ENCODE results near the gene C19orf53.
A peak's percentile ranks its signal among the peaks of the same experiment; 100 is the strongest.

Gene C19orf53

DNA sequence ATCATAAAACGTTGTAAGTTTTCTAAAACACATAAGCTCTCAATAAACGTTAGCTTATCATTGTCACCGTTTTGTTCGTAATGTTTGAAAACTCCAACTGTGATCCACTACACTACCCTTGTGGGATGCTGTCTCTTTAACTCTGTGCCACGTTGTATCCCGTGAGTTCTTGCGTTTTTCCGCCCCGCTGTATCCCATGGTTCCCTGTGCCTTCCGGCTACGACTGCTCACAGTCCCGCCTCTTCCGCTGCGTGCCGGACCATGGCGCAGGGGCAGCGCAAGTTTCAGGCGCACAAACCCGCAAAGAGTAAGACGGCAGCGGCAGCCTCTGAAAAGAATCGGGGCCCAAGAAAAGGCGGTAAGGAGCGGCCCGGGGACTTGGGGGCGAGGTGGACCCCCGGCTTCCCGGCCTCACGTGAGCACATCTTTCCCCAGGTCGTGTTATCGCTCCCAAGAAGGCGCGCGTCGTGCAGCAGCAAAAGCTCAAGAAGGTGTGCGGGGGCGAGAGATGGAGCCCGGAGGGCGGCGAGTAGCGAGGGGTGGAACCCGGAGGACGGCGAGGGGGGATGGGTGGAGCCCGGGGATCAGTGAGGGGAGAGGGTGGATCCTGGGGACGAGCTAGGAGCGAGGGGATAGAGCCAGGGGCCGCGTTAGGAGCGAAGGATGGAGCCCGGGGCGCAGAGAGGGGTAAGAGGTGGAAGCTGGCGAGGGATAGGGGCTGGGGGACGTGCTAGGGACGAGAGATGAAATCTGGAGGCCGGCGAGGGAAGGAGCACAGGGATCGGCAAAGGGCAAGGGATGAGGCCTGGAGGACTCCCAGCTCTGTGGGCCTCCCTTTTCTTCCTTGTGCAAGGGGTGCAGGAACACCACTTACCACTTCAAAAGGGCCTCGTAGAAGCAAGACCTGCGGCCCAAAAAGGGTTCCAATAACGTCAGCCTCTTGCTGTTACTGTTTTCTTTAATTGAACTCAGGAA, at the start of gene C19orf53:
Gene C19orf53, plus strand, starts transcription at position 240 of the 975 bp plus-strand sequence. Its CDS starts 22 bp downstream, at position 262.
- TF ChIP-seq CTCF (IDR thresholded peaks at IDR 0.05; ENCODE audit: control extremely low read depth, extremely low read depth, low read depth, missing control alignments): no peak
- CTCF ChIA-PET: interaction anchor here (0.9 to 5.2 kb wide), 9 partner anchors 10 to 299 kb away, joined by 3 to 32 read pairs (median 3); no protein-coding TSS in a partner anchor
- DNase-seq (ENCODE audit: extremely low spot score): peak; percentile 94
- POLR2A ChIA-PET: interaction anchor here (0.7 to 1.2 kb wide), 3 partner anchors 21 to 62 kb away, joined by 3 read pairs; partner anchors contain the start of gene ZSWIM4

DNA sequence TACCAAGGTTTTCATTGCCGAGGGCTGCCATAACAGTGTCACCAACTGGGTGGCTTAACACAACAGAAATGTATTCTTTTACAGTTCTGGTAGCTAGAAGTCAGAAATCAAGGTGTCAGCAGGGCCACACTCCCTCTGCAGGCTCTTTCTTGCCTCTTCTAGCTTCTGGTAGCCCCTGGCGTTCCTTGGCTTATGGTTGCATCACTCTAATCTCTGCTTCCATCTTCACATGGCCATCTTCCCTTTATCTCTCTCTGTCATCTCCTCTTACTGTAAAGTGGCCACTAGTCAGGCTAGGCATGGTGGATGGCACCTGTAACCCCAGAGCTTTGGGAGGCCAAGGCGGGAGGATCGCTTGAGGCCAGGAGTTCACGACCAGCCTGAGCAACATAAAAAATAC, 47.9 kb upstream of the C19orf53 start:
- CTCF ChIA-PET: interaction anchor here (1.3 to 1.8 kb wide), 2 partner anchors 9 to 135 kb away, joined by 3 to 5 read pairs; no protein-coding TSS in a partner anchor
- no peak for DNase-seq (ENCODE audit: extremely low spot score)
- no peak for TF ChIP-seq CTCF (IDR thresholded peaks at IDR 0.05; ENCODE audit: control extremely low read depth, extremely low read depth, low read depth, missing control alignments)
- POLR2A ChIA-PET: interaction anchor here (0.7 kb wide), 1 partner anchor 690 kb away, joined by 4 read pairs; no protein-coding TSS in a partner anchor

- no peak for TF ChIP-seq CTCF (IDR thresholded peaks at IDR 0.05; ENCODE audit: control extremely low read depth, extremely low read depth, low read depth, missing control alignments)
- ChIA-PET CTCF (no interaction called here), POLR2A (no interaction called here)
- DNase-seq (ENCODE audit: extremely low spot score): no peak
Measured at GRCh38 chr19:13727798-13728197, 46.5 kb upstream of the C19orf53 start.

GRCh38 chr19:13729859-13730258, 44.4 kb upstream of the C19orf53 start:
- CTCF ChIA-PET: interaction anchor here (0.7 to 1.6 kb wide), 3 partner anchors 9 to 764 kb away, joined by 3 to 4 read pairs (median 3); no protein-coding TSS in a partner anchor
- POLR2A ChIA-PET: no interaction called here
- no peak for TF ChIP-seq CTCF (IDR thresholded peaks at IDR 0.05; ENCODE audit: control extremely low read depth, extremely low read depth, low read depth, missing control alignments)
- DNase-seq (ENCODE audit: extremely low spot score): no peak

- TF ChIP-seq CTCF (IDR thresholded peaks at IDR 0.05; ENCODE audit: control extremely low read depth, extremely low read depth, low read depth, missing control alignments): no peak
- CTCF ChIA-PET: interaction anchor here (0.8 to 3.6 kb wide), 8 partner anchors 10 to 536 kb away, joined by 3 to 15 read pairs (median 3); a partner anchor contains a TSS
- POLR2A ChIA-PET: interaction anchor here (0.5 kb wide), 1 partner anchor 345 kb away, joined by 3 read pairs; no protein-coding TSS in a partner anchor
- peak; percentile 99 for DNase-seq (ENCODE audit: extremely low spot score)
Measured at GRCh38 chr19:13731147-13731964, 42.9 kb upstream of the C19orf53 start.

DNA sequence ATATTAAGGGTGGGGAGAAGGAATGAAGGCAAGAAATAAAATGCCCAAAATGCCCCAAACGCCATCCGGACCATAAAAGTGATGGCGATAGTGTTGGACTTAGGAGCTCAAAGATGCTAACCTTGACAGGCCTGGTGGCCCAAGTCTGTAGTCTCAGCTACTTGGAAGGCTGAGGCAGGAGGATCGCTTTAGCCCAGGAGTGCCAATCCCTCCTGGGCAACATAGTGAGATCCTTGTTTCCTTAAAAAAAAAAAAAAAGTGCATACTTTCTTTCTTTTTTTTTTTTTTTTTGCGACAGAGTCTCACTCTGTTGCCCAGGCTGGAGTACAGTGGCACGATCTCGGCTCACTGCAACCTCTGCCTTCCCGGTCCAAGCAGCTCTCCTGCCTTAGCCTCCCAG, 41.9 kb upstream of the C19orf53 start:
- CTCF ChIA-PET: interaction anchor here (0.8 to 3.6 kb wide), 5 partner anchors 11 to 537 kb away, joined by 3 to 15 read pairs (median 3); a partner anchor contains a TSS
- POLR2A ChIA-PET: no interaction called here
- DNase-seq (ENCODE audit: extremely low spot score): no peak
- no peak for TF ChIP-seq CTCF (IDR thresholded peaks at IDR 0.05; ENCODE audit: control extremely low read depth, extremely low read depth, low read depth, missing control alignments)

Data from GM10248 (cell line).